ENCODE data around the gene TEAD1.

GRCh38 chr11:12668166-12668565 lies 6.1 kb upstream of the TEAD1 start:
- TF ChIP-seq POLR2A (IDR thresholded peaks at IDR 0.05), result no peak
- no peak for TF ChIP-seq CTCF (IDR thresholded peaks at IDR 0.05)
- TF ChIP-seq POLR2AphosphoS5 (IDR thresholded peaks at IDR 0.05), result no peak
